Lower lobe of right lung (tissue), 2 donors: ENCODE data around the gene CHMP6. TPM values are rescaled to one million over a fixed set of nuclear protein-coding genes. Genes with fewer than 3 reads are reported as not detected.
A peak's percentile ranks its signal among the peaks of the same experiment; 100 is the strongest.

ENCODE experiments used
- ATAC-seq, 2 donors: fragments of 200-7000 bp; cut with Tn5 transposase; one replicate each; pipeline ENCODE4 v1.9.1; 2020 to 2022; ENCODE audit warnings: mild to moderate bottlenecking in 2 of 2, moderate library complexity in 2 of 2
- DNase-seq: peaks from one replicate; pipeline ENCODE4 v3.0.0-alpha.2; 2020
- H3K27ac ChIP-seq: fragments of 200-600 bp; one replicate; pipeline ENCODE4 v1.8.0; 2022
- H3K27me3 ChIP-seq: fragments of 200-600 bp; one replicate; pipeline ENCODE4 v1.8.0; 2022; ENCODE audit warnings: low read depth
- H3K36me3 ChIP-seq: fragments of 200-600 bp; one replicate; pipeline ENCODE4 v1.8.0; 2022; ENCODE audit warnings: mild to moderate bottlenecking
- H3K4me1 ChIP-seq: fragments of 200-600 bp; one replicate; pipeline ENCODE4 v1.8.0; 2022
- H3K4me3 ChIP-seq: fragments of 200-600 bp; one replicate; pipeline ENCODE4 v1.8.0; 2022; ENCODE audit warnings: mild to moderate bottlenecking
- H3K9me3 ChIP-seq: fragments of 200-600 bp; one replicate; pipeline ENCODE4 v1.8.0; 2022
- intact Hi-C: fragments of 100-400 bp; cut with DNase I; formaldehyde crosslinking; loops from one replicate; pipeline ENCODE4 v1.11.0; 2022
- total RNA-seq: library from RNA; stranded (reverse); fragmentation: NEBNext Ultra II Directional; extraction: Animal tissue kit (Norgen Biotek cat#: 25700); gene quantifications from one replicate; pipeline ENCODE4 v1.2.1, GENCODE V29; 2021
- TF ChIP-seq, protein P1 (sequence below): fragments of 200-600 bp; IDR thresholded peaks from one replicate; pipeline ENCODE4 v1.8.0; 2022; ENCODE audit warnings: antibody characterized with exemption, mild to moderate bottlenecking
- donor health status: DM: no; HTN: yes; CAD: no; lungs with severe emphysema.

The CHMP6 gene
- total RNA-seq, 1 donor from 2014 or later: 28.8 TPM

DNA sequence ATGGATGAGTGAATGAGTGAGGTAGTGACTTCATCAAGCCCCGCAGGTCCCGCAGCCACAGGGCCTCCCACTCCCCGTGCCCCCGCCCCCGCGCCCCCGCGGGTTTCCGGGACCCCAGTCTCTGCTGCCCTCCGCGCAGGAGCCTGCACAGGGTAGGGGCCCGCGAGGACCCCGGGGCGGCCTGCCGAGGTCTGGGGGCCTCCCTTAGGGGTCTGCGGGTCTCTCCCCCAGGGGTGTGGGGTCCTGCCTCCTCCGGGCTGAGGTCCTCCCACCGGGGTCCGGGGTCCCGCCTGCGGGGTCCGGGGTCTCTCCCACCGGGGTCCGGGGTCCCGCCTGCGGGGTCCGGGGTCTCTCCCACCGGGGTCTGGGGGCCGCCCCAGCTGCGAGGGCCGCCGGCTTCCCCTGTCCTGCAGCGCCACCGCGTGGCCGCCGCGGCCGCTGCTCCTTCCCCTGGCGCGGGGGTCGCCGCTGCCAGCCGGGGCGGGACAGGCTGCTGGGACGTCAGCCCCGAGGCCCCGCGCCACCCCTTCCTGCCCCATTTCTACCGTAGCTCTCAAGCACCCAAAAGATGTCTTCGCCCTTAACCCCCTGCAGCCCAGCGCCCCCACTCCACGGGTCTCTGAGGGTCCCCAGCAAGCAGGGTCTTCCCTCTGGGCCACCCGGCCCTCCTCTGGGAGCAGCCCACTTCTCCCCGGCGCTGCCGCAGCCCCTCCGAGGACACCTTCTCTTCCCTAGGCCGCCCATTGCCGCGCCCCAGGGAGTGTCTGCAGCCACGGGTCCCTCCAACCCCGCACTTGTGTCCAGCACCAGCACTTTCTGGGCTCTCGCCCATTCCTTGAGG, 10.4 kb upstream of the CHMP6 start:
- TF ChIP-seq, protein P1, sequence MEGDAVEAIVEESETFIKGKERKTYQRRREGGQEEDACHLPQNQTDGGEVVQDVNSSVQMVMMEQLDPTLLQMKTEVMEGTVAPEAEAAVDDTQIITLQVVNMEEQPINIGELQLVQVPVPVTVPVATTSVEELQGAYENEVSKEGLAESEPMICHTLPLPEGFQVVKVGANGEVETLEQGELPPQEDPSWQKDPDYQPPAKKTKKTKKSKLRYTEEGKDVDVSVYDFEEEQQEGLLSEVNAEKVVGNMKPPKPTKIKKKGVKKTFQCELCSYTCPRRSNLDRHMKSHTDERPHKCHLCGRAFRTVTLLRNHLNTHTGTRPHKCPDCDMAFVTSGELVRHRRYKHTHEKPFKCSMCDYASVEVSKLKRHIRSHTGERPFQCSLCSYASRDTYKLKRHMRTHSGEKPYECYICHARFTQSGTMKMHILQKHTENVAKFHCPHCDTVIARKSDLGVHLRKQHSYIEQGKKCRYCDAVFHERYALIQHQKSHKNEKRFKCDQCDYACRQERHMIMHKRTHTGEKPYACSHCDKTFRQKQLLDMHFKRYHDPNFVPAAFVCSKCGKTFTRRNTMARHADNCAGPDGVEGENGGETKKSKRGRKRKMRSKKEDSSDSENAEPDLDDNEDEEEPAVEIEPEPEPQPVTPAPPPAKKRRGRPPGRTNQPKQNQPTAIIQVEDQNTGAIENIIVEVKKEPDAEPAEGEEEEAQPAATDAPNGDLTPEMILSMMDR: peak; percentile 79
- intact Hi-C loops: no loop called here
- peaks cover 9% of the 10 kb centered on the region for H3K4me1 ChIP-seq
- ATAC-seq (peak; percentile 44 to 49), DNase-seq (no peak)
- no peak overlapping the region for H3K4me3 ChIP-seq
- no peak overlapping the region for H3K27ac ChIP-seq
- peaks cover 20% of the 10 kb centered on the region for H3K27me3 ChIP-seq
- H3K9me3 ChIP-seq: no peaks in the 10 kb centered on the region
- H3K36me3 ChIP-seq: no peaks in the 10 kb centered on the region

DNA sequence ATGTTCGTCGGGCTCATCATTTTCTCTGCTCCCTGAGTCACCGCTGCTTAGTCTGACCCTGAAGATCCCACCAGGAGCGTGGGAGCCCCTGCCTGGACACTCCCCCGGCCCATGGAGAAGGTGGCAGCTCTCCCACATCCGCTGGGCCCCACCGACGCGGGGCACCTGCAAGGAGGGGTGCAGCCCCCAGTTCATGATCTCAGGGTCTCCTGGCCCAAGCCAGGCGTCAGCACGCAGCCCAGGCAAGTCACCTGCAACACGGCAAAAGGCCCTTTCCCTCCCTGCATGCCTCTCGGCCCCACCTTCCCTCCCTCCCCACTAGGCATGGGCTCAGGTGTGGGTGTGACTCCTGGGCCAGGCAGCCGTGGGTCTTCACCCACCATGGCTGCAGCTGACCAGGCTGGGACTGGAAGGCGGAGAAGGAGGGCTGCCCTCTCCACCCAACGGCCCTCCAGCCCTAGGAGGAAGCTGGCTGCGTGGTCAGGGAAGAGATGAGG, 9.7 kb upstream of the CHMP6 start:
- no peak for ATAC-seq
- Histone ChIP-seq H3K36me3 (no peaks in the 10 kb centered on the region), H3K9me3 (no peaks in the 10 kb centered on the region), H3K27ac (no peak overlapping the region), H3K4me1 (peaks cover 13% of the 10 kb centered on the region), H3K4me3 (no peak overlapping the region), H3K27me3 (peaks cover 20% of the 10 kb centered on the region)
- TF ChIP-seq, protein P1: no peak
- intact Hi-C loops: no loop called here
- DNase-seq: no peak

- Histone ChIP-seq H3K36me3 (no peaks in the 10 kb centered on the region), H3K4me3 (no peak overlapping the region), H3K4me1 (peaks cover 16% of the 10 kb centered on the region), H3K9me3 (no peaks in the 10 kb centered on the region), H3K27ac (no peak overlapping the region), H3K27me3 (peaks cover 20% of the 10 kb centered on the region)
- TF ChIP-seq, protein P1: no peak
- DNase-seq (no peak), ATAC-seq (no peak)
- intact Hi-C loops: no loop called here
Observed at GRCh38 chr17:80982426-80982974, 9.1 kb upstream of the CHMP6 start.

GRCh38 chr17:80983545-80983944, 8.1 kb upstream of the CHMP6 start:
- no peak overlapping the region for H3K27ac ChIP-seq
- no peaks in the 10 kb centered on the region for H3K9me3 ChIP-seq
- DNase-seq: no peak
- TF ChIP-seq, protein P1: no peak
- intact Hi-C loops: no loop called here
- no peak overlapping the region for H3K4me3 ChIP-seq
- peaks cover 16% of the 10 kb centered on the region for H3K4me1 ChIP-seq
- no peak for ATAC-seq
- H3K36me3 ChIP-seq: no peaks in the 10 kb centered on the region
- peaks cover 20% of the 10 kb centered on the region for H3K27me3 ChIP-seq

DNA sequence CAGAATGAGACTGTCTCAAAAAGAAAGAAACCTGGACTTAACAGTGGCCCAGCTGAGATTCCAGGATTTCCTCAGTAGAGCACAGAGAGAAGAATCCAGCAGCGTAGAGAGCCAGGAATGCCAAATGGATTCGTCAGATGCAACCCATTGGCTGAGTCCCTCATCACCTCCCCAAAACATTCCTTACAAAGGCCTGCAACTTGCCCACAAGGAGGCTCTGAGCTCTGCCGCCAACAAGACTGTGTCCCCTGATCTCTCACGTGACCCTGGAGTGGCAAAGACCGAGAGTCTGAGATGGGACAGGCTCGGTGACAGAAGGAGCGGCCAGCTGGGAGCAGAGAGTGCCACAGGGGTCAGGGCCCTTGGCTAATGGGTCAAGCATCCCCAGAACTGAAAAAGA, 6.9 kb upstream of the CHMP6 start:
- no peaks in the 10 kb centered on the region for H3K36me3 ChIP-seq
- peak overlapping the region; percentile 31 for H3K27ac ChIP-seq
- no peaks in the 10 kb centered on the region for H3K9me3 ChIP-seq
- intact Hi-C loops: no loop called here
- peaks cover 25% of the 10 kb centered on the region for H3K4me1 ChIP-seq
- DNase-seq (no peak), ATAC-seq (peak; percentile 17 to 33)
- H3K4me3 ChIP-seq: no peak overlapping the region
- TF ChIP-seq, protein P1: no peak
- H3K27me3 ChIP-seq: peaks cover 17% of the 10 kb centered on the region
